Cardiac fibroblast (primary cell): ENCODE measurements around the gene DIRAS3.
"Not testable (repeated sequence)": the region's sequence is repeated elsewhere in the genome, so short reads cannot be mapped to it uniquely, and the experiment has no call there.

Experiments
- DNase-seq, 2 donors: peaks; one replicate each; pipeline versions ENCODE4 v3.0.0 to v3.0.0-alpha.2; 2010; ENCODE audit warnings: low read depth in 2 of 2
- H3K4me3 ChIP-seq, 2 donors: replicated peaks in 1 of 2; 1 replicate in 1 of 2; 2 replicates in 1 of 2; pipeline ENCODE4 v1.5.1; 2011; ENCODE audit warnings: low read depth in 2 of 2, low read length in 2 of 2, mild to moderate bottlenecking in 2 of 2, moderate library complexity in 1 of 2
- TF ChIP-seq, protein P1 (sequence below): IDR thresholded peaks from one replicate; pipeline ENCODE4 v1.5.1; 2011; ENCODE audit warnings: low read depth, mild to moderate bottlenecking, low read length, inconsistent platforms

The DIRAS3 gene

GRCh38 chr1:68011657-68012375 lies 38.6 kb downstream of the DIRAS3 start:
- DNase-seq = peak; percentile 8 to 9
- H3K4me3 ChIP-seq = no peak overlapping the region
- TF ChIP-seq, protein P1, sequence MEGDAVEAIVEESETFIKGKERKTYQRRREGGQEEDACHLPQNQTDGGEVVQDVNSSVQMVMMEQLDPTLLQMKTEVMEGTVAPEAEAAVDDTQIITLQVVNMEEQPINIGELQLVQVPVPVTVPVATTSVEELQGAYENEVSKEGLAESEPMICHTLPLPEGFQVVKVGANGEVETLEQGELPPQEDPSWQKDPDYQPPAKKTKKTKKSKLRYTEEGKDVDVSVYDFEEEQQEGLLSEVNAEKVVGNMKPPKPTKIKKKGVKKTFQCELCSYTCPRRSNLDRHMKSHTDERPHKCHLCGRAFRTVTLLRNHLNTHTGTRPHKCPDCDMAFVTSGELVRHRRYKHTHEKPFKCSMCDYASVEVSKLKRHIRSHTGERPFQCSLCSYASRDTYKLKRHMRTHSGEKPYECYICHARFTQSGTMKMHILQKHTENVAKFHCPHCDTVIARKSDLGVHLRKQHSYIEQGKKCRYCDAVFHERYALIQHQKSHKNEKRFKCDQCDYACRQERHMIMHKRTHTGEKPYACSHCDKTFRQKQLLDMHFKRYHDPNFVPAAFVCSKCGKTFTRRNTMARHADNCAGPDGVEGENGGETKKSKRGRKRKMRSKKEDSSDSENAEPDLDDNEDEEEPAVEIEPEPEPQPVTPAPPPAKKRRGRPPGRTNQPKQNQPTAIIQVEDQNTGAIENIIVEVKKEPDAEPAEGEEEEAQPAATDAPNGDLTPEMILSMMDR = no peak

DNA sequence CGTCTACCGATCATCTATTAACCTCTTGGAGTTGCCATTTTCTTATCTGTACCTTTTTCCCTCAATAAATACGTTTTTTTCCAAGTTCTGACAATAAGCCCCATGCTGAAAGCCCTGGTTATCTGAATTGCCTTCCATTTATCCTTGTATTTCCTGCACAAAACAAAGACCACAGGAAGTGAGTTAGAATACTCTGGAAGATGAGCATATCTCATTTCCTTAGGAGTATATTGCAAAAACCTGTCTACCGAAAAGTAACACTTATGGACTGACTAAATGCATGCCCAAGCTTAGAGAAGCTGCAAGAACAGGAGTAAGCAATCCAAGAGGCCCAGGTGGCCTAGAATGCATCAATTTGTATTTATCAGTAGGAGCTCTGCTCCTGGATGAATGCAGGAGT lies 39.9 kb downstream of the DIRAS3 start:
- peak; percentile 26 for DNase-seq
- H3K4me3 ChIP-seq = no peak overlapping the region
- TF ChIP-seq, protein P1 = no peak

DNA sequence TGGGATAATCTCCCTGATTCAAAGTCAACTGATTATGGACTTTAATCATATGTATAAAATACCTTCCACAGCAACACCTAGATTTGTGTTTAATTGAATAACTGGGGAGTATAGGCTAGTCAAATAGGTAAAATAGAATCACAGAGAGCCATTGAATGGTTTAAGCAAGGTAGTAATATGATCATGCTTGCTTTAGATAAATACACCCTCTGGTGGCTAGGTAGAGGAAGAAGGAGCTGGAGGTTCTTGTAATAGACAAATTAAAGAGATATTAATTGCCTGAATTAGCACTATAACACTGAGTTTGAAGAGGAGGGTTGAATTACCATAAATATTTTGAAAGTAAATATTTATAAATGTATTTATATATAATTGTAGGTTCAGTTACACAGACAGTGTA lies 40.3 kb downstream of the DIRAS3 start:
- TF ChIP-seq, protein P1 = peak; percentile 34
- H3K4me3 ChIP-seq = no peak overlapping the region
- peak; percentile 57 to 60 for DNase-seq

DNA sequence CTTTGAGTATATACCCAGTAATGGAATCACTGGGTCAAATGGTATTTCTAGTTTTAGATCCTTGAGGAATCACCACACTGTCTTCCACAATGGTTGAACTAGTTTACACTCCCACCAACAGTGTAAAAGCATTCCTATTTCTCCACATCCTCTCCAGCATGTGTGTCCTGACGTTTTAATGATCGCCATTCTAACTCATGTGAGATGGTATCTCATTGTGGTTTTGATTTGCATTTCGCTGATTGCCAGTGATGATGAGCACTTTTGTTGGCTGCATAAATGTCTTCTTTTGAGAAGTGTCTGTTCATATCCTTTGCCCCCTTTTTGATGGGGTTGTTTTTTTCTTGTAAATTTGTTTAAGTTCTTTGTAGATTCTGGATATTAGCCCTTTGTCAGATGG lies 46.8 kb downstream of the DIRAS3 start:
- DNase-seq, H3K4me3 ChIP-seq: not testable (repeated sequence)

DNA sequence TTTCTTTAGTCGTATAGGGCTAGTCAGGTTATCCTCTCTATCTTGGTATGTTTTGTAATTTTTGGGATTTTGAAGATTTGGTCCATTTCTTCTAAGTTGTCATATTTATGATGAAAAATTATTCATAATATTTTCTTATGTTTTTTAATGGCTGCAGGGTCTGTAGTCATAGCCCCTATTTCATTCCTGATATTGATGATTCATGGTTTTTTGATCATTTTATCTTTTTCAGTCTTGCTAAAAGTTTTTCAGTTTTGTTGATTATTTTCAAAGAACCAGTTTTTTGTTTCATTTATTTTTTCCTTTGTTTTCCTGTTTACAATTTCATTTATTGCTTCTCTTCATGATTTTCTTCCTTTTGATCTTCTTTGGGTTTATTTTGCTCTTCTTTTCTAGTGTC lies 50.2 kb downstream of the DIRAS3 start:
- H3K4me3 ChIP-seq = no peak overlapping the region
- DNase-seq = no peak
- TF ChIP-seq, protein P1 = no peak

GRCh38 chr1:67997746-67998145 lies 52.7 kb downstream of the DIRAS3 start:
- no peak overlapping the region for H3K4me3 ChIP-seq
- DNase-seq = no peak
- TF ChIP-seq, protein P1 = no peak
